NB4 (cell line): ENCODE results near the gene JAK2.
A peak's percentile ranks its signal among the peaks of the same experiment; 100 is the strongest.

Source experiments
- DNase-seq: peaks from one replicate; pipeline ENCODE4 v3.0.0; 2010; ENCODE audit warnings: low read depth
- H3K4me3 ChIP-seq: one replicate; pipeline ENCODE4 v1.5.1; 2011; ENCODE audit warnings: mild to moderate bottlenecking, low read depth, low read length, moderate library complexity
- MYC ChIP-seq: IDR thresholded peaks from 2 replicates; pipeline ENCODE4 v1.6.1; 2011; ENCODE audit warnings: low read depth, low read length
- POLR2A ChIP-seq: IDR thresholded peaks from 2 replicates; pipeline ENCODE4 v1.6.1; 2011; ENCODE audit warnings: mild to moderate bottlenecking; ENCODE audit not compliant: insufficient read length; ENCODE audit errors: extremely low read depth
- TF ChIP-seq, protein P1 (sequence below): IDR thresholded peaks from 2 replicates; pipeline ENCODE4 v1.6.1; 2011; ENCODE audit warnings: low read depth, low read length
- TF ChIP-seq, protein P2 (sequence below): IDR thresholded peaks from one replicate; pipeline ENCODE4 v1.5.1; 2012; ENCODE audit warnings: low read depth, low read length

The JAK2 gene

DNA sequence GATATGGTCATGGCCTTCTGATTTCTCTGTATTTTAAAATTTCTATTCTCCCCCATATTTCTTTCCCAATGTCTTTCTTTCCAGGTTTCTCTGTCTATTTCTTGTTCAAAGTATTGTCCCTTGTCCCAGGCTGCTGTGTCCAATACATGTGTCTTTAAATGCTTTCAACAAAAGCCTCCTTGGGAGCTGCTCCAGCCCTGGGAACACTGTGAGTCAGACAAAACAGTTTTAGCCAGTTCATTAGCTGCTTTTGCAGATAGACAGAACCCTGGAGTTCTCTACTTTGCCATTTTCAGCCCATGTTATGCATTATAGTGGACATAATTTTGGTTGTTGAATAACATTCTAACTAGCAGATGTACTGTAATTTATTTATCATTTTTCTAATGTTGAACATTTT, 20.5 kb upstream of the JAK2 start:
- TF ChIP-seq, protein P1, sequence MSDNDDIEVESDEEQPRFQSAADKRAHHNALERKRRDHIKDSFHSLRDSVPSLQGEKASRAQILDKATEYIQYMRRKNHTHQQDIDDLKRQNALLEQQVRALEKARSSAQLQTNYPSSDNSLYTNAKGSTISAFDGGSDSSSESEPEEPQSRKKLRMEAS = no peak
- TF ChIP-seq, protein P2, sequence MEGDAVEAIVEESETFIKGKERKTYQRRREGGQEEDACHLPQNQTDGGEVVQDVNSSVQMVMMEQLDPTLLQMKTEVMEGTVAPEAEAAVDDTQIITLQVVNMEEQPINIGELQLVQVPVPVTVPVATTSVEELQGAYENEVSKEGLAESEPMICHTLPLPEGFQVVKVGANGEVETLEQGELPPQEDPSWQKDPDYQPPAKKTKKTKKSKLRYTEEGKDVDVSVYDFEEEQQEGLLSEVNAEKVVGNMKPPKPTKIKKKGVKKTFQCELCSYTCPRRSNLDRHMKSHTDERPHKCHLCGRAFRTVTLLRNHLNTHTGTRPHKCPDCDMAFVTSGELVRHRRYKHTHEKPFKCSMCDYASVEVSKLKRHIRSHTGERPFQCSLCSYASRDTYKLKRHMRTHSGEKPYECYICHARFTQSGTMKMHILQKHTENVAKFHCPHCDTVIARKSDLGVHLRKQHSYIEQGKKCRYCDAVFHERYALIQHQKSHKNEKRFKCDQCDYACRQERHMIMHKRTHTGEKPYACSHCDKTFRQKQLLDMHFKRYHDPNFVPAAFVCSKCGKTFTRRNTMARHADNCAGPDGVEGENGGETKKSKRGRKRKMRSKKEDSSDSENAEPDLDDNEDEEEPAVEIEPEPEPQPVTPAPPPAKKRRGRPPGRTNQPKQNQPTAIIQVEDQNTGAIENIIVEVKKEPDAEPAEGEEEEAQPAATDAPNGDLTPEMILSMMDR = no peak
- no peak for TF ChIP-seq MYC
- no peak for TF ChIP-seq POLR2A
- H3K4me3 ChIP-seq = no peak overlapping the region
- no peak for DNase-seq

DNA sequence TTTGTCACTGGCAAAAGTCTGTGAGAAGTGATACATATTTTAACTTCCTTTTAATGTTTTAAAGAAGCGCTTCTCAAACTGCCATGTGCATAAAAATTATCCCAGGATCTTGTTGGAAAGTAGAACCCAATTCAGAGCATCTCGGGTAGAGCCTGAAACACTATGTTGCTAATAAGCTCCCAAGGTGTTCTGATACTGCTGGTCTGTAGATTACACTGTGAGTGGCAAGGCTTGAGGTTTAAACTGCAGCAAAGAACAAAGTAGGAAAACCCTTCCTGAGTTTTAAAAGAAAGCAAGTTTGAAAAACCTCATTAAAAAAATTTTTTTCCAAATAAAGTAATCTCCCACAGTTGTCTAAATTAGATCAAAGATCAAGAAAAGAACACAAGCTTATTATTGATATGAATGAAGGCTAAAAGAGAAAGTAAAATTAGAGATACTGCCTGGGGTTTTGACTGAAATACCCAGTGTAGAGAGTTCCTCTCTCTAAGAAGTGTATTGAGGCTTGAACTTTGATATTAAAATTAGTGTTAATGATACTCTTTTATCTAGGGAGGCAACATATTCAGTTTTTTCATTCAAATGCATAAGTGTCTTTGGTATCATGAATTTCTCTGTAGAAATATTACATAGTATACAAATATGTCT, 19.8 kb upstream of the JAK2 start:
- no peak for DNase-seq
- TF ChIP-seq POLR2A (no peak), MYC (no peak)
- TF ChIP-seq, protein P1 = no peak
- TF ChIP-seq, protein P2 = no peak
- no peak overlapping the region for H3K4me3 ChIP-seq

DNA sequence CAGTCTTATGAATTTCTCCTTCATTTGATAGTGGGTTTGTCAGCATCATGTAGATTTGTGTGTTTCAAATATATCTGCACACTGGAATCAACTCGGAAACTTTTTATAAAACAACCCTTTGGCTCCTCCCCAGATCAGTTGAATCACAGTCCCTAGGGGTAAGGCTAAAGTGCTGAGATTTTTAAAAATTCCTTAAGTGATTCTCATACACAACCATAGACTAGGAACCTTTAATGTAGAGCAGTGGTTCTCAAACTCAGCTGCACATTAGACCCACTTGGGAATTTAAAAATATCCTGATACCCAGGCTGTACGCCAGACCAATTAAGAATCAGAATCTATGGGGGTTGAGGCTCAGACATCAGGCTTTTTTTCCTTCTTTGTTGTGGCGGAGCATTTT, 17.5 kb upstream of the JAK2 start:
- no peak overlapping the region for H3K4me3 ChIP-seq
- TF ChIP-seq MYC (no peak), POLR2A (no peak)
- TF ChIP-seq, protein P1 = no peak
- TF ChIP-seq, protein P2 = no peak

DNA sequence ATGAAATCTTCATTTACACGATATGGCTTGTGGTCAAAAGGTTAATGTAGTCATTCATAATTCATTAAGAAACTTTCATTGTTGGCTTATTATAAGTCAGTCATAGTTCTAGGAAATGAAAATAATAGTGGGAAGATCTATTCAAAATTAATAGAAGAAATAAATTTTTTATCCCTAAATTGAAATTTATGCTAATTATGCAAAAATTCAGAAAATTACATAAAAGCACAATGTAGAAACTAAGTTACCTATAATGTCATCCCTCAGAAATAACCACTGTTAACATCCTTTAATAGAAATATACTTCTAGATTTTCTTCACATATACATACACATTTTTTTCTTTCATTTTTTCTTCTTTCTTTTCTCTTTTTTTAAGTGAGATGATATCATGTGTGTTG, 15.9 kb upstream of the JAK2 start:
- no peak for TF ChIP-seq MYC
- TF ChIP-seq POLR2A = no peak
- TF ChIP-seq, protein P2 = no peak
- TF ChIP-seq, protein P1 = no peak
- DNase-seq = no peak
- no peak overlapping the region for H3K4me3 ChIP-seq

More for the DNA sequence above, 17.5 kb upstream of the JAK2 start:
- DNase-seq = no peak

DNA sequence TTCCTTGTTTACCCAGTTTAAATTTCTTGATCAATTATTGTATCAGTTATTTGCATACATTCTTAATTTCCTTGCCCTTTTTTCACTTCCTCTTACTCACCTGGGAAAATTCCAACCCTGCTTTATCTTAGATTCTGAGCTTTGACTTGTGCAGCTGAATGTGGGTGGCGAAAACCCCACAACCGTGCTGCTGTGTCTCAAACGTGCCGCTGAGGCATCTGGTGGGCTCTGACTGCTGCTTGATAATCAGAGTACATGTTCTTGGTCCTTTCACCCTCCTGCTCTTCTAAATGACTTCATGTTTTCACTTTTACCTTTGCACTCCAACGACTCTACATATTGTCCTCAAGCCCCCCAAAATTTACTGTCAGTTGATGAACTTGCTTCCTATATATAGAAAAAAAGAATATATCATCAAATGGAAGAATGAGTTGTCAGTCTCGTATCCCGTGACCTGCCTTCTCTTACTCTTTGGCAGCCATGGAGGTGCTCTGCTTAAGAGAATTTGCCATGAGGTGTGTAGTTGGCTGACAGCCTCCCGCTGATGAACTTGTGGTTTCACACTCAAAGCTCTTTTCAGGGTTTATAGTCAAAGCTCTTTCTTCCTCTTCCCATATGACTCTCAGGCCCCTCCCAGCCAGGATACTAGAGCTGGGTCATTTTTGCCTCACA, 14.0 kb upstream of the JAK2 start:
- H3K4me3 ChIP-seq = no peak overlapping the region
- TF ChIP-seq POLR2A = no peak
- TF ChIP-seq, protein P1 = peak; percentile 51
- DNase-seq = peak; percentile 60

DNA sequence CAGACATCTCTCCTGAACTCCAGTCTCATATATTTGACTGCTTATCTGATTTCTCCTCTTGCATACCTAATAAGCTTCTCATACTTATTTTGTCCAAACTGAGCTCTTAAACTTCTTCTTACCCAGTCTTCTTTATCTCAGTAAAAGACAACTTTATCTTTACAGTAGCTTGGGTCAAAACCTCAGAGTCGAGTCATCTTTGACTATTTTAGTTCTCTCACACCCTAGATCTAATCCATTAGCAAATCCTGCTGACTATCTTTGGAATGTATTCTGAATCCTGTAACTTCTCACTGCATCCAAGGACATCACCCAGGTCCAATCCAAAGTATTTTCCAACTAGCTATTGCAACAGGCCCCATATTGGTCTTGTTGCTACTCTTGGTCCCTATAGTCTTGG, 11.8 kb upstream of the JAK2 start:
- no peak overlapping the region for H3K4me3 ChIP-seq
- TF ChIP-seq POLR2A (no peak), MYC (no peak)
- TF ChIP-seq, protein P2 = no peak
- TF ChIP-seq, protein P1 = no peak
- DNase-seq = no peak
